Effector memory CD4-positive, alpha-beta T cell (primary cell): ENCODE results near the gene ATP2B1.
A peak's percentile ranks its signal among the peaks of the same experiment; 100 is the strongest.
"Not testable (repeated sequence)": the region's sequence is repeated elsewhere in the genome, so short reads cannot be mapped to it uniquely, and the experiment has no call there.

Source experiments
- DNase-seq, 3 donors: peaks; one replicate each; pipeline ENCODE4 v3.0.0-alpha.2; 2020
- H3K27ac ChIP-seq: 2 replicates; pipeline ENCODE4 v1.7.0; 2013; ENCODE audit warnings: mild to moderate bottlenecking, low read length, moderate library complexity; ENCODE audit not compliant: insufficient read depth, poor library complexity, severe bottlenecking
- H3K27me3 ChIP-seq: replicated peaks from 2 replicates; pipeline ENCODE4 v1.7.0; 2013; ENCODE audit warnings: mild to moderate bottlenecking, low read length; ENCODE audit not compliant: insufficient read depth, control insufficient read depth, poor library complexity, severe bottlenecking
- H3K36me3 ChIP-seq: 2 replicates; pipeline ENCODE4 v1.7.0; 2013; ENCODE audit warnings: mild to moderate bottlenecking, low read length, moderate library complexity; ENCODE audit not compliant: control insufficient read depth, insufficient read depth
- H3K4me1 ChIP-seq: 2 replicates; pipeline ENCODE4 v1.7.0; 2013; ENCODE audit warnings: low read length, mild to moderate bottlenecking; ENCODE audit not compliant: control insufficient read depth, insufficient read depth, poor library complexity, severe bottlenecking
- H3K4me3 ChIP-seq: 2 replicates; pipeline ENCODE4 v1.7.0; 2013; ENCODE audit warnings: low read length, low read depth, mild to moderate bottlenecking; ENCODE audit not compliant: insufficient read depth, poor library complexity, severe bottlenecking
- H3K9me3 ChIP-seq: 2 replicates; pipeline ENCODE4 v1.7.0; 2013; ENCODE audit warnings: mild to moderate bottlenecking, low read length, moderate library complexity; ENCODE audit not compliant: control insufficient read depth
- total RNA-seq, 3 donors: gene quantifications; one replicate each; lab custom pipeline; 2026; lab: John Stamatoyannopoulos, UW

Gene ATP2B1
- total RNA-seq = 232 to 280 (median 279) reads per million in 3 donors

- Histone ChIP-seq H3K36me3 (no peaks in the 10 kb centered on the region), H3K27me3 (no peaks in the 10 kb centered on the region), H3K27ac (peak within 1 kb of the TSS; percentile 96), H3K9me3 (no peaks in the 10 kb centered on the region), H3K4me1 (peaks cover 25% of the 10 kb centered on the region), H3K4me3 (peak within 1 kb of the TSS; percentile 97)
- DNase-seq = peak; percentile 75 to 77 (median 76)
These were observed at the start of gene ATP2B1 for GRCh38 chr12:89708565-89709156. Gene ATP2B1 (minus strand): TSS chr12:89708838. CDS start chr12:89655886, 52,952 bp downstream.

- not testable (repeated sequence) for H3K27me3 ChIP-seq, H3K4me3 ChIP-seq, H3K36me3 ChIP-seq, H3K27ac ChIP-seq, H3K9me3 ChIP-seq, DNase-seq
- peaks cover 16% of the 10 kb centered on the region for H3K4me1 ChIP-seq
These were observed 49.3 kb upstream of the ATP2B1 start for GRCh38 chr12:89757987-89758386.

GRCh38 chr12:89756585-89757398 is 48.2 kb upstream of the ATP2B1 start:
- DNase-seq = no peak
- H3K4me3 ChIP-seq = no peak overlapping the region
- H3K27ac ChIP-seq = no peak overlapping the region
- no peaks in the 10 kb centered on the region for H3K9me3 ChIP-seq
- H3K36me3 ChIP-seq = no peaks in the 10 kb centered on the region
- H3K27me3 ChIP-seq = no peaks in the 10 kb centered on the region
- H3K4me1 ChIP-seq = peaks cover 16% of the 10 kb centered on the region

- no peak overlapping the region for H3K27ac ChIP-seq
- DNase-seq = no peak
These were observed 47.6 kb upstream of the ATP2B1 start for GRCh38 chr12:89756194-89756584.

GRCh38 chr12:89753997-89754396 is 45.4 kb upstream of the ATP2B1 start:
- Histone ChIP-seq H3K27me3 (no peaks in the 10 kb centered on the region), H3K4me1 (peaks cover 4% of the 10 kb centered on the region), H3K36me3 (no peaks in the 10 kb centered on the region), H3K9me3 (no peaks in the 10 kb centered on the region), H3K27ac (no peak overlapping the region), H3K4me3 (no peak overlapping the region)
- no peak for DNase-seq

More at GRCh38 chr12:89756194-89756584, 47.6 kb upstream of the ATP2B1 start:
- Histone ChIP-seq H3K36me3 (no peaks in the 10 kb centered on the region), H3K9me3 (no peaks in the 10 kb centered on the region), H3K4me1 (peaks cover 11% of the 10 kb centered on the region), H3K27me3 (no peaks in the 10 kb centered on the region), H3K4me3 (no peak overlapping the region)

- Histone ChIP-seq H3K27me3 (no peaks in the 10 kb centered on the region), H3K9me3 (no peaks in the 10 kb centered on the region), H3K4me3 (no peak overlapping the region), H3K27ac (no peak overlapping the region), H3K36me3 (no peaks in the 10 kb centered on the region), H3K4me1 (peaks cover 4% of the 10 kb centered on the region)
- no peak for DNase-seq
These were observed 43.7 kb upstream of the ATP2B1 start for GRCh38 chr12:89752341-89752740.

DNA sequence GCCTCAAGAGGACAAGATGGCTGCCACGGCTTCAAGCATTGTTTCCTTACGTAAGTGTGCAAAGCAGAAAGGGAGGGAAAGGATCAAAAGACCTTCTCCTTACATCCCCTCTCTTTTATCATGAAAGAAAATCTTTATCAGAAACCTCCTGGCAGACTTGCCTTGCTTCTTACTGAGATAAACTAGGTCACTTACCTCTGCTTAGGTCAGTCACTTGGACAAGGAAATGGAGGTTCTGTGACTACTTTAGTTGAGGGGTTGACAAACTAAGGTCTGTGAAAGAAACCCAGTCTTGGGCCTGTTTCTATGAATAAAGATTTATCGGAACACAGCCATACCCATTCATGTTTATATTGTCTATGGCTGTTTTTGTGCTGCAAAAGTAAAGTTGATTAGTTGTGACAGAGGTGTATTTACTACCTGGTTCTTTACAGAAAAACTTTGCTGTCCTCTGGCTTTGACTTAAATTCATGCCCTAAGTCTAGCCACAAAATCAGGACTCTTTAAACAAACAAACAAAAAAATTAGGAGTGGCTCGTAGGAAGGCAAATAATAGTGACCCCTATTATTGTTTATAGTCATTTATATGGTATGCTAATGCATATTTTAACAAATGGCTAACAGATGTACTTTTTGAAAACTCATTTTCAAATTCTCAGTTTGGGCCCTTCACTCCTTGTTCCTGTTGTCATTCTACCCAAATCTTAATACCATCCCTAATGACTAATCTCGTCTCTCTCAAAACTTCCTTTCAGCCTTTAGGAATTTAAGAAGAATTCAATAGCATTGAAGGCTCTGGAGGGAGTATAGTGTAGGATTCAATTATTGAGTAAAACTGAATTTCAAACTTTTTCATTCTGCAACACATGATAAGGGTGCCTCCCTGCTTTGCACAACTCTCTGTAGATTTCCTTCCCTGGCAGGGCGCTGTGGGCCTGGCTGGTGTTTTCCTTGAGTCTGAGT is 42.0 kb upstream of the ATP2B1 start:
- Histone ChIP-seq H3K27ac (no peak overlapping the region), H3K4me3 (no peak overlapping the region), H3K9me3 (no peaks in the 10 kb centered on the region), H3K36me3 (no peaks in the 10 kb centered on the region), H3K27me3 (no peaks in the 10 kb centered on the region), H3K4me1 (no peaks in the 10 kb centered on the region)
- no peak for DNase-seq

- Histone ChIP-seq H3K4me1 (no peaks in the 10 kb centered on the region), H3K9me3 (no peaks in the 10 kb centered on the region)
- no peak for DNase-seq
These were observed 40.2 kb upstream of the ATP2B1 start for GRCh38 chr12:89748791-89749190.

DNA sequence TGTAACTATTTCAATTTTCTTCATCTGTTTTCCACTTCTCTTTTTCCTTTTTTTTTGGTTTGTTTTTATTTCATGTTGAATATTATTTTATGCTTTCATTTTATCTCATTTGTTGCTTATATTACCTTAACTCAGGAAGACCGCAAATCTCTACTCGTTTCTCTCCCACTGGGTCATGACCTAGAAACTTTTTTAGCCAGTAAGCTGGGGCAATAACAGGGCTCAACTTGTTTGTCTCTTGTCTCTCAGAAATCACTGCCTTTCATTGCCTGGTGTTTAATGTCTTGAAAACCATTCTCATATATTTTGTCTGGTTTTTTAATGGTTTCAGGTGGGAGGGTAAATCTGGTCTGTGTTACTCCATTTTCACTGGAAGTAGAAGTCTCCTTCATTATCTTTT is 36.6 kb upstream of the ATP2B1 start:
- Histone ChIP-seq H3K36me3 (no peaks in the 10 kb centered on the region), H3K27ac (no peak overlapping the region), H3K4me1 (no peaks in the 10 kb centered on the region), H3K27me3 (no peaks in the 10 kb centered on the region), H3K9me3 (no peaks in the 10 kb centered on the region), H3K4me3 (no peak overlapping the region)
- DNase-seq = no peak

More at GRCh38 chr12:89748791-89749190, 40.2 kb upstream of the ATP2B1 start:
- Histone ChIP-seq H3K4me3 (no peak overlapping the region), H3K27me3 (no peaks in the 10 kb centered on the region), H3K36me3 (no peaks in the 10 kb centered on the region), H3K27ac (no peak overlapping the region)
